ENCODE results near the gene ECPAS.
"Not testable (repeated sequence)": the region's sequence is repeated elsewhere in the genome, so short reads cannot be mapped to it uniquely, and the experiment has no call there.

ECPAS gene

GRCh38 chr9:111334318-111334863 lies 149.8 kb downstream of the ECPAS start:
- not testable (repeated sequence) for DNase-seq

- no peak for DNase-seq
These were observed 154.1 kb downstream of the ECPAS start, which contains the start of gene OR2K2 for GRCh38 chr9:111330124-111330523. Gene OR2K2, minus strand, starts transcription at chr9:111330224. Its CDS starts 1,791 bp downstream, at chr9:111328433.

- no peak for DNase-seq
These were observed 163.6 kb downstream of the ECPAS start for GRCh38 chr9:111320631-111321030.

DNA sequence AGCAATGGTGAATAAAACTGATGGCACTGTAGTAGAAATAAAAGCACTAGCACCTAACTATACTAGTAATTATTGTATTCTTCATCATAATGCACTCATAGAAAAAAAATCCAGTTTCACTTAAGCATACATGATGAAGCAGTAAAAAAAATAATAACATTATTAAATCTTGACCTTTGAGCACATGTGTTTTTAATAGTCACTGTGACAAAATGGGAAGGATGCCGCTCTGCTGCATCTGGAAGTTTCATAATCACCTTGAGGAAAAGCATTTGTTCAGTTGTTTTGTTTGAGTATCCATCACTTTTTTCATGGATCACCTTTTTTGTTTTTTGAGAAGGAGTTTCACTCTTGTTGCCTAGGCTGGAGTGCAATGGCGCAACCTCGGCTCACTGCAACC lies 167.4 kb downstream of the ECPAS start:
- DNase-seq = no peak

Data from NCI-H2107 (cell line).